ENCODE results near the gene SAT2.

DNA sequence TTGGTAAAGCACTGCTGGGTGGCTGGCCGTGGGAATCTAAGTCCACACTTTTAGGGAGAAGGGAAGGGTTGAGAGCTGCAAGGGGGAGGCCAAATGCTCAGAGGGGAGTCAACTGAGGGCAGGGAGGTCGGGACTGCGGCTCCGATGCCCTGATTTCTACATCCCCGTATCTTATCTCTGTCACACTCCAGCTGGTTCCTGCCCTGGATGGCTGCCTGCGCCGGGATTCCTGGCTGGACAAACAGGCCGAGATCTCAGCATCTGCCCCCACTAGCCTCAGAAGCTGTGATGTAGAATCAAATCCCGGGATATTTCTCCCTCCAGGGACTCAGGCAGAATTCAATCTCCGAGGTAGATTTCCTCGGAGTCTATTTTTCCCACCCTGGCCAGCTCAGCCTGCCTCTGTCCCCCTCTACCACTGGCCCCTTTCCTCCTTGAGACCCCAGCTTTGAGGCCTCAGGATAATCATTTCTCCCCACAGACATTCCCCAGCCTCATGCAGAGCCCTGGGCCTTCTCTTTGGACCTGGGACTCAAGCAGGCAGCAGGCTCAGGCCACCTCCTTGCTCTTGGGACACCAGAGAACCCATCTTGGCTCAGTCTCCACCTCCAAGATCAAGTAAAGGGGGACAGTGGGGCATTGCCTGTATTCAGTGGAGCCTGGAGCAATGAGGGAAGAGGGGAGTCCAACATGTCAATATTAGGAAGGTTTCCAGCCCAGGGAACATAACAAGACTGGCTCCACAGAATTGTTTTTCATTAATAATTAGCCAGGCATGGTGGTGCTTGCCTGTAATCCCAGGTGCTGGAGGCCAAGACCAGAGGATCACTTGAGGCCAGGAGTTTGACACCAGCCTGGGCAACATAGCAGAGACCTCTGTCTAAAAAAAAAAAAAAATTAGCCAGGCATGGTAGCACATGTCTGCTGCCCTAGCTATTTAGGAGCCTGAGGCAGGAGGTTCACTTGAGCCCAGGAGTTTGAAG lies 4.1 kb upstream of the SAT2 start:
- TF ChIP-seq, protein P1, sequence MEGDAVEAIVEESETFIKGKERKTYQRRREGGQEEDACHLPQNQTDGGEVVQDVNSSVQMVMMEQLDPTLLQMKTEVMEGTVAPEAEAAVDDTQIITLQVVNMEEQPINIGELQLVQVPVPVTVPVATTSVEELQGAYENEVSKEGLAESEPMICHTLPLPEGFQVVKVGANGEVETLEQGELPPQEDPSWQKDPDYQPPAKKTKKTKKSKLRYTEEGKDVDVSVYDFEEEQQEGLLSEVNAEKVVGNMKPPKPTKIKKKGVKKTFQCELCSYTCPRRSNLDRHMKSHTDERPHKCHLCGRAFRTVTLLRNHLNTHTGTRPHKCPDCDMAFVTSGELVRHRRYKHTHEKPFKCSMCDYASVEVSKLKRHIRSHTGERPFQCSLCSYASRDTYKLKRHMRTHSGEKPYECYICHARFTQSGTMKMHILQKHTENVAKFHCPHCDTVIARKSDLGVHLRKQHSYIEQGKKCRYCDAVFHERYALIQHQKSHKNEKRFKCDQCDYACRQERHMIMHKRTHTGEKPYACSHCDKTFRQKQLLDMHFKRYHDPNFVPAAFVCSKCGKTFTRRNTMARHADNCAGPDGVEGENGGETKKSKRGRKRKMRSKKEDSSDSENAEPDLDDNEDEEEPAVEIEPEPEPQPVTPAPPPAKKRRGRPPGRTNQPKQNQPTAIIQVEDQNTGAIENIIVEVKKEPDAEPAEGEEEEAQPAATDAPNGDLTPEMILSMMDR (IDR thresholded peaks at IDR 0.05 in 4 of 5, conservative IDR thresholded peaks at IDR 0.05 in 1 of 5), result no peak
- no peak for TF ChIP-seq POLR2A (IDR thresholded peaks at IDR 0.05)

All from gastrocnemius medialis (tissue), 4 donors.